ENCODE data around the gene TBC1D3H.
"Not testable (repeated sequence)": the region's sequence is repeated elsewhere in the genome, so short reads cannot be mapped to it uniquely, and the experiment has no call there.

Gene TBC1D3H

GRCh38 chr17:36388385-36389245 is at the start of gene TBC1D3H:
Gene TBC1D3H (minus strand): TSS chr17:36388435. CDS start chr17:36386895, 1,540 bp downstream.
- not testable (repeated sequence) for DNase-seq (ENCODE audit: low read depth in 2 of 2)

GRCh38 chr17:36428891-36429290 is 40.7 kb upstream of the TBC1D3H start:
- not testable (repeated sequence) for DNase-seq (ENCODE audit: low read depth in 2 of 2)

GRCh38 chr17:36415180-36415941 is 27.1 kb upstream of the TBC1D3H start:
- DNase-seq (ENCODE audit: low read depth in 2 of 2) = not testable (repeated sequence)

- DNase-seq (ENCODE audit: low read depth in 2 of 2) = not testable (repeated sequence)
Observed at GRCh38 chr17:36390943-36391645, 2.9 kb upstream of the TBC1D3H start.

- not testable (repeated sequence) for DNase-seq (ENCODE audit: low read depth in 2 of 2)
Observed at GRCh38 chr17:36375938-36376337, 12.3 kb downstream of the TBC1D3H start.

- DNase-seq (ENCODE audit: low read depth in 2 of 2) = not testable (repeated sequence)
Observed at GRCh38 chr17:36362496-36362895, 25.7 kb downstream of the TBC1D3H start.
